T-helper 9 cell (primary cell): ENCODE data around the gene ATG4D.

Experiments
- DNase-seq: peaks from one replicate; pipeline ENCODE4 v3.0.0-alpha.2; 2020
- total RNA-seq, 2 donors: gene quantifications; one replicate each; lab custom pipeline; 2026; lab: John Stamatoyannopoulos, UW

ATG4D gene
- total RNA-seq = 37.4 to 39.0 reads per million in 2 donors

- DNase-seq = peak; percentile 81
Measured at GRCh38 chr19:10543420-10544241, at the start of gene ATG4D. Gene ATG4D, plus strand, starts transcription at chr19:10543904. Its CDS starts 187 bp downstream, at chr19:10544091.

GRCh38 chr19:10497371-10497770 lies 46.3 kb upstream of the ATG4D start:
- DNase-seq = no peak

DNA sequence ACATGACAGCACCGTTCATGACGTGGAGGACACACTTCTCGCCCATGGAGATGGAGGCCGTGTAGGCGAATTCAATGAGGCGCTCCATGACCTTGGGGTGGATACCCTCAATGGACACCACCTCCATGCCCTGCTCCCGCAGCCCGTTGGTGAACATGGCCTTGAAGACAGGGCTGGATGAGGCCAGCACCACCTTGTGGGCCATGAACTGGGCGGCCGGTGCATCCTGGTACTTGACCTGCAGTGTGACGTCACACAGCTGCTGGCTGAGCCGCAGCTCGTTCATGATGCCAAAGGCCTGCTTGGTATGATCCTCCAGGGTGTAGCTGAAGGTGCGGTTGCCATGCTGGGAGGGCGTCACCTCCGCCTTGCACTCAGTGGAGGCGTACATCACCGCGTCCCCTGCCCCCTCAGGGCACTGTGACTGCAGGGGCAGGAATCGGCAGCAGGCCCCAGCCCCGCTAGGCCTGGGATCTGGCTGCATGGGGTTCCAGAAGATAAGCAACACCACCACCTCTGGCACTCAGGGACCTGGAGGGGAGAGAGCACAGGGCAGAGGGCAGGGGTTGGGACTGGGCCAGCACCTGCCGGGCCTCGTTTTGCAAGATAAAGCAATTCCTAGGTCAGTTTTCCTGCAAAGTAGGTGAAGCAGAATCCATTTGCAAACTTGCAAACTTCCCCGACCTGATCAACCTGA lies 44.0 kb upstream of the ATG4D start:
- DNase-seq = no peak

- DNase-seq = no peak
Measured at GRCh38 chr19:10500247-10500592, 43.5 kb upstream of the ATG4D start.

GRCh38 chr19:10501971-10502523 lies 41.7 kb upstream of the ATG4D start:
- no peak for DNase-seq

- peak; percentile 77 for DNase-seq
Measured at GRCh38 chr19:10502524-10503001, 41.1 kb upstream of the ATG4D start.

DNA sequence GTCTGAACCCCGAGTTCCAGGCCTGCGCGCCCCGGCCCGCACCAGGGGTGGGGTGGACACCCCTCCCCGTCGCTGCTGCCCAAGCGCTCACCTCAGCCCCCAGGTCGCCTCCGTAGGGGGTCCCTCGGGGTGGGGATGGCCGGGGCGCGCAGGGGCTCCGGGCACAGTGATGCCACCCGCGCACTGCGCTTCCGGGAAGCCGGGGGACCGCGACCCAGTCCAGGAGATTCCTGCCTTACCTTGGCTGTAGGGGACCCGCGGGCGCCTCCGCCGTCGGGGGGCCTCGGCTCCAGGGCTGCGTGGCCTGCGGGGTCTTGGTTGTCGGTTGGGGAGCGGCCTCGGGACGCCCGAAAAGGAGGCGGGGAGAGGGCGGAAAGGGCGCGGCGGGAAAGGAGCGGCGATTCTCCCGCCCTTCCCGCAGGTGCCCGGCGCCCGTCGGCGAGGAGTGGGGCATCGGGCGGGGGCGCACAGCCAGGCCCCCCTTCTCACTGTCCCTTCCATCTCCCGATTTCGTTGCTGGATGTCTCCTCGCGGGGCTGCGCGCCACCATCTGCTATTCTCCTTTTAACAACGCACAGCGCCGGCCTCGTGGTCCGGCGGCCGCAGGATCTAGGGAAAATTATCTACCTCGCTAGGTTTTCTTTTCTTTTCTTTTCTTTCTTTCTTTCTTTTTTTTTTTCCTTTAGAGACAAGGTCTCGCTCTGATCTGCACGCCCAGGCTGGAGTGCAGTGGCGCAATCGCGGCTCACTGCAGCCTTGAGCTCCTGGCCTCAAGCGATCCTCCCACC lies 40.5 kb upstream of the ATG4D start, which contains the start of gene KEAP1:
Gene KEAP1 (minus strand): TSS at position 355 of the 788 bp plus-strand sequence. CDS start 3,323 bp downstream, outside the sequence.
- DNase-seq = no peak

DNA sequence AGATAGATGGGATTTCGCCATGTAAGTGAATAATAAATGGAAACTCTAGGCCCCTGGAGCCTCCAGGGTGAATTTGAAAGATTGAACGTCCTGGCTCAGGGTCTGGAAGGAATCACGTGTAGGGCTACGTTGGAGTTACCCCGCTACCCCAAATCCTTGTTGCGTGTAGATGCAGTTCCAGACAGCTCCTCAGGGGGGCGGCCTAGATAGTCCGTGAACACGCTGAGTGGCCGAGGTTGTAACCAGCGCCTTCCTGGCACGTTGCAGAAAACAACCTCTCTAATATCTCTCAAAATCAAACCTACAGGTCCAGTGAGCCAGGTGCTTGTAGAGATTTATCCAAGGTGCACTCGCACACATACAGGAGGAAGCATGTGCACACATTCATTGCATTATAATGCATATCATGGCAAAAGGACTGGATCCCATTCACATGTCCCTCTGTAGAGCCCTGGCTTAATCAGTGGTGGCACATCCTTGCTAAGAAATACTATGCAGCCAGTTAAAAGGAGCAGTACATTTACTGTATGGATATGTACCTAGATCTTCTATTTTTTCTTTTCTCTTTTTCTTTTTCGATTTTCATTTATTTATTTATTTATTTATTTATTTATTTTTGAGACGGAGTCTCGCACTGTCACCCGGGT lies 38.0 kb upstream of the ATG4D start:
- peak; percentile 78 for DNase-seq

DNA sequence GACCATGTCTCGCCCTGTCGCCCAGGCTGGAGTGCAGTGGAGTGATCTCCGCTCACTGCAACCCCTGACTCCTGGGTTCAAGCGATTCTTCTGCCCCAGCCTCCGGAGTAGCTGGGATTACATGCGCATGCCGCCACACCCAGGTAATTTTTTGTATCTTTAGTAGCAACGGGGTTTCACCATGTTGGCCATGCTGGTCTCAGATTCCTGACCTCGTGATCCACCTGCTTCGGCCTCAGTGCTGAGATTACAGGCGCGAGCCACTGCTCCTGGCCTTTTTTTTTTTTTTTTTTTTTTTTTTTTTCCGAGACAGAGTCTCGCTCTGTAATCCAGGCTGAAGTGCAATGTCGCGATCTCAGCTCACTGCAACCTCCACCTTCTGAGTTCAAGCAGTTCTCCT lies 35.7 kb upstream of the ATG4D start:
- DNase-seq = no peak

GRCh38 chr19:10508707-10509106 lies 35.0 kb upstream of the ATG4D start:
- DNase-seq = no peak

DNA sequence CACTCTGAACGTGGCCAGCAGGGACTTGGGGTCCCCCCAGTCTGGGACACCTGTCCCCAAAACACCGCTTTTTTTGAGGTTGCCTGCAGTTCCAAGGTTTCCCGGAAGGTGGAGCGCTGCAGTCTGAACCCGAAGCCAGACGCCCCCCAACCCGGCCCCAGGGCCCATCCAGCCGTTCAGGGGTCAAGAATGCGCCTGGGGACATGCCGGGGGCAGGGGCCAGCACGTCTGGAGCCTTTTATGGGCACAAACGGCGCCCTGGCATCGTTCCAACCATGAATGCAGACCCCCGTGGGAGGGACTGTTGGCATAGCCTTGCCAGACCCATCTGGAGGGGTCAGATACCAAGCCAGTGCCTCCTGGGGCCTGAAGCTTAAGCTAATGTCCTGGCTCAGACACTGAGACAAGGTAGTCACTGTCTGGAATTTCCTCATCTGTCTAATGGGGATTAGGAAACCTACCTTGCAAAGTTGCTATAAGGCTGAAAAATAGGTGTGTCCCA lies 33.4 kb upstream of the ATG4D start:
- peak; percentile 57 for DNase-seq

GRCh38 chr19:10513223-10513622 lies 30.5 kb upstream of the ATG4D start:
- DNase-seq = no peak

- DNase-seq = peak; percentile 25
Measured at GRCh38 chr19:10514211-10515145, 29.2 kb upstream of the ATG4D start.

GRCh38 chr19:10516064-10516385 lies 27.7 kb upstream of the ATG4D start:
- no peak for DNase-seq

GRCh38 chr19:10516671-10517286 lies 26.9 kb upstream of the ATG4D start:
- DNase-seq = no peak

DNA sequence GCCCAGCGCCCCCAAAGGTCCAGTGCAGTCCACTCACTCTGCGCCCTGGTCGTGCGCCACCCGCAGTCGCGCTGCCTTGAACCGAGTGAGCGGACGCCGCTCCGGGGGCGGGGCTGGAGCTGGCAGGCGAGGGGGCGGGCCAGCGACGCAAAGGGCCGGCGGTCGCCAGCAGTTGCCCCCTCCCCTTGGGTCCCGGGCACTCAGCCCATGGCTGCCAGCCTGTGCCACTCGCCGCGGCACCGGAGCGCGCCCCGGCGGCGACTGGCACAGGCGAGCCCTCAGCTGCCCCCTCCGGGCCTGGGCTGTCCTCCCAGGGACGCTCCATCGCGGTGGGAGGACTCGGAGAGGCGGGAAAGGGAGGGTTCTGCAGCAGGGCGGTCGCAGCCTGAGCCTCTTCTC lies 26.3 kb upstream of the ATG4D start, which contains the start of gene S1PR5:
Gene S1PR5 (minus strand): TSS at position 87 of the 399 bp plus-strand sequence. CDS start 2,436 bp downstream, outside the sequence.
- DNase-seq = no peak

GRCh38 chr19:10517760-10518443 lies 25.8 kb upstream of the ATG4D start:
- no peak for DNase-seq

DNA sequence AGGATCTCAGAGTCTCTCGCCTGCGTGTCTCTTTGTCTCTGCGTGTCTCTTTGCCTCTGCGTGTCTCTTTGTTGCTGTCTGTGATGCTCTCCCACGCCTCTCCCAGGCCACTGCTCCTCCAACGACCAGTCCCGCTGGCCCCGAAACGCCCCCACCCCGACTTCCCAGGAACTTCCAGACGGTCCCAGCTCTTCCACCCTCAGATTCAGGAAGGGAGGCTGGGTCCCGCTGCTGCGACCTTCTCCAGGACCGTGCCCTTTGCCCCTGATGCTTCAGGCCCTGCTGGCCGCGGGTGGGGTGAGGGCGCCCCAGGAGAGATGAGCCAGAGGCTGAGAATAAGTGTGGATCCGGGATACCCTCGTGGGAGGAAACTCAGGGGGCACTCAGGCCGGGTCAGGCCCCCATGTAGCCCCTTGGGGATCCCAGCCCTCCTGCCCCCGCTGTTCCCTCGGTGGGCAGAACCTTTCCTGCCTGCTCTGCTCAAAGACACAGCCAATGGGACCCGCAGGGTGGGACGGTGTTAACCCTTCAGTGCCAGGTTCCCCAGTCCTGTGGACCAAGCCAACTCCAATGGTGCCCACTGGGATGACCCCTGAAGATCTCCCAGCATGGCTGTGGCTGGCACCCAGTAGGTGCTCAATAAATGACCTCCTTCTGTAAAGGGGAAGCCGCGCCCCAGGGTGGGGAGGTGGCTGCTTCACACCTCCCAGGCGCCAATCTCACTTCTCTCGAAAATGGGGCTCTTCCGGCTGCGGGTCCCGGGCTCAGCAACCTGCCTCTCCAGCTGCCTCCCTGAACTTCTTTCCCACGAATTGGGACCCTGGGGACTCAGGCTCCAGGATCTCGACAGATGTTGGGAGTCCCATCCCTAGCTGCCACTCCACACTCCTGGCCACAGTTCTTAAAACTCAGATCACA lies 25.0 kb upstream of the ATG4D start:
- DNase-seq = no peak

DNA sequence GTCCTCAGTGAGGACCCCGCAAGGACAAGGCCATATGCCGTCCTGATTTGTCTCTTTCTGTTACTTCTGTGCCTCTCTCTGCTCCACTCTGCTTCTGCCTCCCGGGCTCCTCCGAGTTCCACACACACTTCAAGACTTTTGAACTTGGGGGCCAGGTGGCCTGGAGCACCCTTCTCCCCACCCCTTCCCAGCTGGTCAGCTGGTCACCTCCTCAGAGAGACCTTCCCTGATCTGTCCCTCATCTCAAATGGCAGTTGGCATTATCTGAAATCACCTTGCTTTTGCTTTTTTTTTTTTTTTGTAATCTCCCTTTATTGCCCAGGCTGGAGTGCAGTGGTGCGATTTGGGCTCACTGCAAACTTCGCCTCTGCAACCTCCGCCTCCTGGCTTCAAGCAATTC lies 24.3 kb upstream of the ATG4D start:
- DNase-seq = no peak
